Measurements from ENCODE around the gene KRTAP12-4.
"Not testable (repeated sequence)": the region's sequence is repeated elsewhere in the genome, so short reads cannot be mapped to it uniquely, and the experiment has no call there.

KRTAP12-4 gene

GRCh38 chr21:44632067-44632466, 22.4 kb downstream of the KRTAP12-4 start:
- DNase-seq (ENCODE audit: low spot score): no peak

GRCh38 chr21:44630440-44630839, 24.0 kb downstream of the KRTAP12-4 start:
- no peak for DNase-seq (ENCODE audit: low spot score)

GRCh38 chr21:44628707-44629391, 25.6 kb downstream of the KRTAP12-4 start:
- DNase-seq (ENCODE audit: low spot score): no peak

- DNase-seq (ENCODE audit: low spot score): not testable (repeated sequence)
These were observed 26.6 kb downstream of the KRTAP12-4 start for GRCh38 chr21:44627831-44628233.

GRCh38 chr21:44627181-44627822, 27.2 kb downstream of the KRTAP12-4 start:
- DNase-seq (ENCODE audit: low spot score): not testable (repeated sequence)

- DNase-seq (ENCODE audit: low spot score): no peak
These were observed 27.8 kb downstream of the KRTAP12-4 start, which contains the start of gene KRTAP10-9 for GRCh38 chr21:44626673-44627143. Gene KRTAP10-9, plus strand, starts transcription at chr21:44627093. Its CDS starts 79 bp downstream, at chr21:44627172.

- no peak for DNase-seq (ENCODE audit: low spot score)
These were observed 28.2 kb downstream of the KRTAP12-4 start for GRCh38 chr21:44626262-44626661.

- DNase-seq (ENCODE audit: low spot score): no peak
These were observed 28.7 kb downstream of the KRTAP12-4 start for GRCh38 chr21:44625756-44626155.

GRCh38 chr21:44623575-44623974, 30.9 kb downstream of the KRTAP12-4 start:
- DNase-seq (ENCODE audit: low spot score): no peak

GRCh38 chr21:44619886-44620285, 34.6 kb downstream of the KRTAP12-4 start:
- DNase-seq (ENCODE audit: low spot score): no peak

- DNase-seq (ENCODE audit: low spot score): no peak
These were observed 35.5 kb downstream of the KRTAP12-4 start for GRCh38 chr21:44618909-44619308.

- no peak for DNase-seq (ENCODE audit: low spot score)
These were observed 36.0 kb downstream of the KRTAP12-4 start for GRCh38 chr21:44618504-44618903.

GRCh38 chr21:44617071-44617501, 37.4 kb downstream of the KRTAP12-4 start:
- DNase-seq (ENCODE audit: low spot score): no peak

GRCh38 chr21:44616591-44616926, 37.9 kb downstream of the KRTAP12-4 start:
- DNase-seq (ENCODE audit: low spot score): no peak

GRCh38 chr21:44615911-44616590, 38.4 kb downstream of the KRTAP12-4 start:
- no peak for DNase-seq (ENCODE audit: low spot score)

GRCh38 chr21:44615466-44615865, 39.0 kb downstream of the KRTAP12-4 start:
- DNase-seq (ENCODE audit: low spot score): no peak

GRCh38 chr21:44614961-44615391, 39.5 kb downstream of the KRTAP12-4 start:
- no peak for DNase-seq (ENCODE audit: low spot score)

GRCh38 chr21:44614161-44614631, 40.3 kb downstream of the KRTAP12-4 start:
- no peak for DNase-seq (ENCODE audit: low spot score)

GRCh38 chr21:44613386-44614155, 40.9 kb downstream of the KRTAP12-4 start:
- DNase-seq (ENCODE audit: low spot score): no peak

- DNase-seq (ENCODE audit: low spot score): no peak
These were observed 41.7 kb downstream of the KRTAP12-4 start for GRCh38 chr21:44612669-44613229.

- DNase-seq (ENCODE audit: low spot score): no peak
These were observed 42.4 kb downstream of the KRTAP12-4 start, which contains the start of gene KRTAP10-8 for GRCh38 chr21:44612029-44612486. Gene KRTAP10-8, plus strand, starts transcription at chr21:44612079. Its CDS starts 22 bp downstream, at chr21:44612101.
